K562 (cell line): Measurements from ENCODE around the gene TCEANC2. TPM values are rescaled to one million over a fixed set of nuclear protein-coding genes. Genes with fewer than 3 reads are reported as not detected.

Experiments
- ATAC-seq: fragments of 200-7000 bp; cut with Tn5 transposase; 3 replicates; pipeline ENCODE4 v1.9.1; 2020; ENCODE audit warnings: moderate library complexity
- BruUV-seq: library from RNA; stranded (reverse); fragments of 400-500 nt; replicated peaks from 2 replicates; lab custom pipeline; 2021; lab: Mats Ljungman, UMichigan
- CTCF ChIA-PET: fragments of 300-600 bp; formaldehyde crosslinking; extraction: SDS; loops from one replicate; lab custom pipeline; 2021; ENCODE audit warnings: low intra/inter-chr PET ratio; lab: Yijun Ruan, JAX
- POLR2A ChIA-PET: fragments of 300-600, 350-650 bp; sonication (Branson Sonifier 250); formaldehyde crosslinking; extraction: SDS; loops from one replicate; lab custom pipeline; 2021; ENCODE audit warnings: antibody characterized with exemption, inconsistent platforms; lab: Yijun Ruan, JAX
- DNase-seq, 4 experiments: peaks; one replicate each; pipeline versions ENCODE4 v3.0.0 to v3.0.0-alpha.2; 2011 to 2018; ENCODE audit warnings: low spot score in 3 of 4, mixed read lengths in 3 of 4; ENCODE audit errors: extremely low read depth in 1 of 4
- FAIRE-seq: peaks from 2 replicates; lab custom pipeline; 2011; peaks lifted over from hg19 to GRCh38; lab: Jason Lieb, UNC
- H2AFZ ChIP-seq: 2 replicates; pipeline ENCODE4 v1.6.0; 2011; ENCODE audit warnings: low read depth, low read length, control low read depth, inconsistent platforms
- H3K27ac ChIP-seq: fragments of 200-600 bp; 3 replicates; pipeline ENCODE4 v1.8.0; 2011; ENCODE audit warnings: low read depth, mild to moderate bottlenecking, control low read depth, inconsistent platforms, low read length, moderate library complexity, mixed read lengths; ENCODE audit errors: extremely low read depth
- H3K27me3 ChIP-seq, 2 experiments: fragments of 300-600 bp in 1 of 2; 2 replicates in 1 of 2; 3 replicates in 1 of 2; pipeline versions ENCODE4 v1.6.0 to v1.8.0; 2011; ENCODE audit warnings: inconsistent platforms in 2 of 2, low read length in 2 of 2, mild to moderate bottlenecking in 1 of 2, mixed read lengths in 1 of 2, moderate library complexity in 1 of 2; ENCODE audit not compliant: control insufficient read depth in 2 of 2, insufficient read depth in 2 of 2
- H3K36me3 ChIP-seq: fragments of 300-600 bp; 3 replicates; pipeline ENCODE4 v1.8.0; 2011; ENCODE audit warnings: mild to moderate bottlenecking, low read length, inconsistent platforms; ENCODE audit not compliant: control insufficient read depth, insufficient read depth
- H3K4me1 ChIP-seq, 2 experiments: fragments of 200-600 bp in 1 of 2; replicated peaks in 1 of 2; 2 replicates in 1 of 2; 3 replicates in 1 of 2; pipeline versions ENCODE4 v1.5.1 to v1.8.0; 2011; ENCODE audit warnings: inconsistent platforms in 2 of 2, low read length in 2 of 2, mild to moderate bottlenecking in 1 of 2, mixed read lengths in 1 of 2, moderate library complexity in 1 of 2; ENCODE audit not compliant: control insufficient read depth in 2 of 2, insufficient read depth in 2 of 2
- H3K4me2 ChIP-seq: 2 replicates; pipeline ENCODE4 v1.6.1; 2011; ENCODE audit warnings: low read length, control low read depth, inconsistent platforms, mixed read lengths; ENCODE audit not compliant: insufficient read depth
- H3K4me3 ChIP-seq: fragments of 200-600 bp; sonication (generic), shearing (Covaris generic); 2 replicates; pipeline ENCODE4 v1.5.1; 2016; ENCODE audit warnings: control low read depth, inconsistent platforms
- H3K79me2 ChIP-seq: fragments of 200-600 bp; 3 replicates; pipeline ENCODE4 v1.8.0; 2011; ENCODE audit warnings: low read length, inconsistent platforms; ENCODE audit not compliant: control insufficient read depth, insufficient read depth
- H3K9ac ChIP-seq, 2 experiments: 2 replicates each; pipeline versions ENCODE4 v1.6.0 to v1.6.1; 2011; ENCODE audit warnings: low read depth in 2 of 2, low read length in 2 of 2, control low read depth in 1 of 2, inconsistent platforms in 1 of 2, mild to moderate bottlenecking in 1 of 2, mixed read lengths in 1 of 2; ENCODE audit not compliant: insufficient read depth in 1 of 2
- H3K9me1 ChIP-seq: one replicate; pipeline ENCODE4 v1.6.0; 2011; ENCODE audit warnings: inconsistent platforms, mild to moderate bottlenecking, low read length, moderate library complexity; ENCODE audit not compliant: control insufficient read depth, insufficient read depth
- H3K9me3 ChIP-seq: replicated peaks from 2 replicates; pipeline ENCODE4 v1.5.1; 2011; ENCODE audit warnings: low read depth, low read length, inconsistent platforms; ENCODE audit not compliant: control insufficient read depth, insufficient read depth
- H4K20me1 ChIP-seq: replicated peaks from 2 replicates; pipeline ENCODE4 v1.6.1; 2011; ENCODE audit warnings: low read length, inconsistent platforms, mixed read lengths; ENCODE audit not compliant: control insufficient read depth, insufficient read depth
- ARID1B ChIP-seq: fragments of 450-650 bp; IDR thresholded peaks from 2 replicates; pipeline ENCODE4 v1.6.1; 2016; ENCODE audit warnings: antibody characterized with exemption, mild to moderate bottlenecking, inconsistent platforms
- CBFA2T2 ChIP-seq: fragments of 450-650 bp; conservative IDR thresholded peaks from 2 replicates; pipeline ENCODE4 v1.6.1; 2017; ENCODE audit warnings: mild to moderate bottlenecking
- CEBPB ChIP-seq: fragments of 450-650 bp; IDR thresholded peaks from 2 replicates; pipeline ENCODE4 v1.6.1; 2016; ENCODE audit warnings: missing genetic modification characterization, missing compliant biosample characterization
- DEAF1 ChIP-seq: fragments of 450-650 bp; formaldehyde crosslinking; IDR thresholded peaks from 2 replicates; pipeline ENCODE4 v1.4.0; 2020; ENCODE audit warnings: mild to moderate bottlenecking, moderate library complexity
- EWSR1 ChIP-seq: fragments of 450-650 bp; IDR thresholded peaks from 2 replicates; pipeline ENCODE4 v1.6.1; 2018; ENCODE audit warnings: borderline replicate concordance, mild to moderate bottlenecking, low read depth, moderate library complexity; ENCODE audit not compliant: partially characterized antibody
- FUS ChIP-seq: fragments of 200-400 bp; formaldehyde crosslinking; optimal IDR thresholded peaks from 2 replicates; pipeline ENCODE3; 2017; ENCODE audit warnings: low read depth, low read length
- HEY1 ChIP-seq: fragments of 250-450 bp; sonication (Bioruptor Pico); IDR thresholded peaks from 2 replicates; pipeline ENCODE4 v1.5.0; 2020; ENCODE audit warnings: mild to moderate bottlenecking, moderate library complexity, borderline replicate concordance
- HINFP ChIP-seq: fragments of 450-650 bp; conservative IDR thresholded peaks from 2 replicates; pipeline ENCODE4 v1.6.1; 2016; ENCODE audit warnings: missing genetic modification characterization, low read depth, mild to moderate bottlenecking, control low read depth, missing compliant biosample characterization
- HMG20A ChIP-seq: fragments of 450-650 bp; formaldehyde crosslinking; conservative IDR thresholded peaks from 2 replicates; pipeline ENCODE4 v1.4.0; 2020; ENCODE audit warnings: mild to moderate bottlenecking, mixed read lengths
- TAL1 ChIP-seq: fragments of 450-650 bp; IDR thresholded peaks from 2 replicates; pipeline ENCODE4 v1.6.1; 2016; ENCODE audit warnings: mild to moderate bottlenecking
- TFAM ChIP-seq: fragments of 250-450 bp; sonication (Bioruptor Pico); conservative IDR thresholded peaks from 2 replicates; pipeline ENCODE4 v1.5.0; 2021; ENCODE audit warnings: mild to moderate bottlenecking, moderate library complexity
- WGBS: fragments of 100-300 bp; shearing (Covaris generic); methylation state at CpG from one replicate; pipeline ENCODE4 v1.1.6; 2016; ENCODE audit warnings: low coverage, mixed read lengths; ENCODE audit not compliant: insufficient coverage; ENCODE audit errors: missing lambda C conversion rate; 5-methylcytosine and 5-hydroxymethylcytosine counted together
- in situ Hi-C: fragments of 300-500 bp; cut with MboI; formaldehyde crosslinking; loops from 4 replicates; pipeline ENCODE4 v1.15.0; 2018; ENCODE audit warnings: inconsistent platforms, mixed read lengths
- intact Hi-C: fragments of 100-400 bp; cut with micrococcal nuclease; formaldehyde crosslinking; loops from 2 replicates; pipeline ENCODE4 v1.14.2; 2022
- polyA plus RNA-seq, 8 experiments: library from polyadenylated mRNA; depleted of rRNA in 4 of 8; stranded (reverse) in 5 of 8; unstranded in 3 of 8; fragments of >200 nt; fragmentation: Nextera tagmentation in 2 of 8; fragmentation: Illumina TruSeq in 1 of 8; extraction: Ambion mirVana in 2 of 8; extraction: Trizol in 1 of 8; gene quantifications; 2 replicates each; pipeline versions ENCODE4 v1.2.1 to v1.2.3, GENCODE V29; 2011 to 2014; ENCODE audit warnings: inconsistent platforms in 1 of 8, missing spikeins in 1 of 8
- total RNA-seq, 7 experiments: library from RNA; depleted of rRNA in 6 of 7; stranded (reverse); fragments of >200 nt in 6 of 7; fragmentation: Illumina TruSeq in 2 of 7; extraction: Trizol in 2 of 7; gene quantifications; 2 replicates each; pipeline versions ENCODE4 v1.2.1 to v1.2.3, GENCODE V29; 2011 to 2021; ENCODE audit warnings: low replicate concordance in 1 of 7
- TF ChIP-seq, protein P1 (sequence below): fragments of 250-450 bp; sonication (Bioruptor Pico); IDR thresholded peaks from 2 replicates; pipeline ENCODE4 v1.6.1; 2021; ENCODE audit warnings: mild to moderate bottlenecking
- TF ChIP-seq, protein P2 (sequence below): IDR thresholded peaks from 2 replicates; pipeline ENCODE4 v1.6.1; 2011; ENCODE audit not compliant: insufficient read length; ENCODE audit errors: extremely low read depth

Gene TCEANC2
- total and polyA plus RNA-seq, 9 of the 15 experiments (the other 6 are each of a cell fraction or from before 2014, with no cell fraction given): 3.3 to 10.2 (median 7.0) TPM

- ChIA-PET POLR2A (interaction anchor here (0.9 to 1.3 kb wide), 3 partner anchors 9 to 91 kb away, joined by 3 to 9 read pairs (median 5); no protein-coding TSS in a partner anchor), CTCF (no interaction called here)
- Histone ChIP-seq H3K9me1 (no peaks in the 10 kb centered on the region), H3K79me2 (no peaks in the 10 kb centered on the region), H3K27me3 (peaks cover 3 to 30% of the 10 kb centered on the region in 2 experiments; a peak in 3 of 5 replicates), H3K27ac (no peak overlapping the region), H3K4me3 (no peak overlapping the region), H3K9ac (peak overlapping the region in 1 of 2 experiments; percentile 5; a peak in 1 of 4 replicates), H2AFZ (no peak overlapping the region), H3K4me2 (no peak overlapping the region), H3K36me3 (no peaks in the 10 kb centered on the region; the same call in 2 of the 3 replicates), H3K9me3 (0 out of 2 replicates have a peak, but pooled peaks cover 3% of the 10 kb centered on the region), H4K20me1 (peaks cover 5% of the 10 kb centered on the region; the same call in 1 of the 2 replicates), H3K4me1 (peaks cover 7 to 21% of the 10 kb centered on the region in 2 experiments; a peak in 4 of 5 replicates)
- in situ Hi-C loops: loop anchor here (5.0 kb wide), 1 partner anchor 372 kb away; no protein-coding TSS in a partner anchor
- FAIRE-seq: no peak
- 32% methylated on average over 7 of the region's 7 CpGs for WGBS
- TF ChIP-seq TAL1 (no peak), TFAM (no peak), HMG20A (CRISPR knock-in tag) (no peak), DEAF1 (CRISPR knock-in tag) (no peak), CEBPB (tag) (no peak), HEY1 (CRISPR knock-in tag) (no peak), HINFP (tag) (no peak), CBFA2T2 (no peak), EWSR1 (no peak), FUS (no peak), ARID1B (no peak)
- TF ChIP-seq, protein P1, sequence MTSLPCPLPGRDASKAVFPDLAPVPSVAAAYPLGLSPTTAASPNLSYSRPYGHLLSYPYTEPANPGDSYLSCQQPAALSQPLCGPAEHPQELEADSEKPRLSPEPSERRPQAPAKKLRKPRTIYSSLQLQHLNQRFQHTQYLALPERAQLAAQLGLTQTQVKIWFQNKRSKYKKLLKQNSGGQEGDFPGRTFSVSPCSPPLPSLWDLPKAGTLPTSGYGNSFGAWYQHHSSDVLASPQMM: no peak
- TF ChIP-seq, protein P2, sequence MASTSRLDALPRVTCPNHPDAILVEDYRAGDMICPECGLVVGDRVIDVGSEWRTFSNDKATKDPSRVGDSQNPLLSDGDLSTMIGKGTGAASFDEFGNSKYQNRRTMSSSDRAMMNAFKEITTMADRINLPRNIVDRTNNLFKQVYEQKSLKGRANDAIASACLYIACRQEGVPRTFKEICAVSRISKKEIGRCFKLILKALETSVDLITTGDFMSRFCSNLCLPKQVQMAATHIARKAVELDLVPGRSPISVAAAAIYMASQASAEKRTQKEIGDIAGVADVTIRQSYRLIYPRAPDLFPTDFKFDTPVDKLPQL: no peak
- DNase-seq: no peak
- no TSS peak for BruUV-seq
- intact Hi-C loops: loop anchor here (5.0 to 10.0 kb wide), 4 partner anchors 42 to 540 kb away; partner anchors contain the start of genes CYB5RL and MRPL37
- no peak for ATAC-seq
Observed at GRCh38 chr1:54124906-54125305, 71.5 kb downstream of the TCEANC2 start.
